ENCODE measurements around the gene RBM19.

- TF ChIP-seq, protein P1, sequence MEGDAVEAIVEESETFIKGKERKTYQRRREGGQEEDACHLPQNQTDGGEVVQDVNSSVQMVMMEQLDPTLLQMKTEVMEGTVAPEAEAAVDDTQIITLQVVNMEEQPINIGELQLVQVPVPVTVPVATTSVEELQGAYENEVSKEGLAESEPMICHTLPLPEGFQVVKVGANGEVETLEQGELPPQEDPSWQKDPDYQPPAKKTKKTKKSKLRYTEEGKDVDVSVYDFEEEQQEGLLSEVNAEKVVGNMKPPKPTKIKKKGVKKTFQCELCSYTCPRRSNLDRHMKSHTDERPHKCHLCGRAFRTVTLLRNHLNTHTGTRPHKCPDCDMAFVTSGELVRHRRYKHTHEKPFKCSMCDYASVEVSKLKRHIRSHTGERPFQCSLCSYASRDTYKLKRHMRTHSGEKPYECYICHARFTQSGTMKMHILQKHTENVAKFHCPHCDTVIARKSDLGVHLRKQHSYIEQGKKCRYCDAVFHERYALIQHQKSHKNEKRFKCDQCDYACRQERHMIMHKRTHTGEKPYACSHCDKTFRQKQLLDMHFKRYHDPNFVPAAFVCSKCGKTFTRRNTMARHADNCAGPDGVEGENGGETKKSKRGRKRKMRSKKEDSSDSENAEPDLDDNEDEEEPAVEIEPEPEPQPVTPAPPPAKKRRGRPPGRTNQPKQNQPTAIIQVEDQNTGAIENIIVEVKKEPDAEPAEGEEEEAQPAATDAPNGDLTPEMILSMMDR (IDR thresholded peaks at IDR 0.05) = no peak
- no peak for TF ChIP-seq POLR2A (IDR thresholded peaks at IDR 0.05)
These were observed 188.4 kb downstream of the RBM19 start for GRCh38 chr12:113777751-113778150.

Measured in uterus (tissue), 2 donors.